Omental fat pad (tissue), 4 donors: ENCODE measurements around the gene FGD2. TPM values are rescaled to one million over a fixed set of nuclear protein-coding genes. Genes with fewer than 3 reads are reported as not detected.
A peak's percentile ranks its signal among the peaks of the same experiment; 100 is the strongest.

Source experiments
- ATAC-seq: fragments of 150-250 bp; one replicate; pipeline ENCODE4 v1.9.1; 2016; ENCODE audit warnings: mild to moderate bottlenecking, moderate library complexity; ENCODE audit not compliant: low FRiP score
- DNase-seq: peaks from one replicate; pipeline ENCODE4 v3.0.0-alpha.2; 2019; ENCODE audit warnings: low spot score
- CTCF ChIP-seq, 3 donors: fragments of 450-650 bp; IDR thresholded peaks; one replicate each; pipeline ENCODE4 v1.5.1; 2016 to 2017; ENCODE audit warnings: antibody characterized with exemption in 3 of 3, mild to moderate bottlenecking in 3 of 3, moderate library complexity in 2 of 3
- total RNA-seq, 4 donors: library from RNA; depleted of rRNA; stranded (reverse); fragments of >200 nt; gene quantifications; one replicate each; pipeline ENCODE4 v1.1.0, GENCODE V29; 2016

FGD2 gene
- total RNA-seq, 4 donors from 2014 or later, result 20.0 to 83.6 (median 63.0) TPM

GRCh38 chr6:37072526-37072925 is 67.1 kb downstream of the FGD2 start:
- ATAC-seq (no peak), DNase-seq (no peak)
- TF ChIP-seq CTCF (IDR thresholded peaks at IDR 0.05), result no peak

GRCh38 chr6:37074053-37074827 is 68.8 kb downstream of the FGD2 start:
- peak; percentile 93 for ATAC-seq
- TF ChIP-seq CTCF (IDR thresholded peaks at IDR 0.05), result no peak

GRCh38 chr6:37077191-37077904 is 71.9 kb downstream of the FGD2 start:
- ATAC-seq, result no peak
- TF ChIP-seq CTCF (IDR thresholded peaks at IDR 0.05), result no peak
- no peak for DNase-seq

More at GRCh38 chr6:37074053-37074827, 68.8 kb downstream of the FGD2 start:
- DNase-seq, result no peak

GRCh38 chr6:37077905-37078296 is 72.4 kb downstream of the FGD2 start:
- no peak for TF ChIP-seq CTCF (IDR thresholded peaks at IDR 0.05)
- DNase-seq, result no peak
- peak; percentile 24 for ATAC-seq

Other genes starting within 250 kb of the FGD2 start
- 10 to 100 TPM in 1 of 4 donors, 1 to 10 TPM in 2, under 1 TPM in 1; 0.47 to 20.3 (median 7.6) TPM for gene CPNE5, start 166.2 kb upstream of the FGD2 start, total RNA-seq
- 10 to 100 TPM; 17.5 to 31.6 (median 20.9) TPM for gene PPIL1, start 130.9 kb upstream of the FGD2 start, total RNA-seq
- 10 to 100 TPM; 40.2 to 53.0 (median 46.0) TPM for gene C6orf89, start 119.7 kb upstream of the FGD2 start, total RNA-seq
- gene PI16, start 50.9 kb upstream of the FGD2 start, total RNA-seq, result 10 to 100 TPM in 2 of 4 donors, 1 to 10 TPM in 2; 1.3 to 41.9 (median 8.9) TPM
- gene MTCH1, start 19.5 kb upstream of the FGD2 start, total RNA-seq, result 100 to 1,000 TPM; 227 to 251 (median 239) TPM
- gene PIM1, start 164.5 kb downstream of the FGD2 start, total RNA-seq, result 100 to 1,000 TPM in 2 of 4 donors, 10 to 100 TPM in 2; 37.5 to 291 (median 130) TPM